PC-3 (cell line): ENCODE measurements around the gene PSPN. TPM values are rescaled to one million over a fixed set of nuclear protein-coding genes. Genes with fewer than 3 reads are reported as not detected.

Experiments used
- ATAC-seq: fragments of 200-7000 bp; cut with Tn5 transposase; 2 replicates; pipeline ENCODE4 v1.9.1; 2020; ENCODE audit warnings: mild to moderate bottlenecking, moderate library complexity
- BruUV-seq: library from RNA; stranded (reverse); fragments of 400-500 nt; replicated peaks from 2 replicates; lab custom pipeline; 2021; lab: Mats Ljungman, UMichigan
- CTCF ChIA-PET: fragments of 300-600 bp; sonication (Branson Sonifier 250); formaldehyde crosslinking; loops from one replicate; lab custom pipeline; 2022; ENCODE audit warnings: antibody characterized with exemption; lab: Charles Lee
- POLR2A ChIA-PET: fragments of 300-600 bp; sonication (Branson Sonifier 250); formaldehyde crosslinking; loops from one replicate; lab custom pipeline; 2022; ENCODE audit warnings: antibody characterized with exemption; ENCODE audit not compliant: unreplicated experiment; lab: Charles Lee
- DNase-seq: peaks from one replicate; pipeline ENCODE4 v3.0.0-alpha.2; 2015
- H2AFZ ChIP-seq: fragments of 300-600 bp; sonication (generic); 2 replicates; pipeline ENCODE4 v1.6.0; 2016; ENCODE audit warnings: antibody characterized with exemption, low read length
- H3F3A ChIP-seq: fragments of 300-600 bp; sonication (generic); one replicate; pipeline ENCODE4 v1.6.0; 2017; ENCODE audit warnings: antibody characterized with exemption, low read length, control low read depth, mild to moderate bottlenecking; ENCODE audit not compliant: unreplicated experiment
- H3K27ac ChIP-seq: fragments of 300-600 bp; sonication (generic); 2 replicates; pipeline ENCODE4 v1.5.1; 2016; ENCODE audit warnings: mild to moderate bottlenecking, low read length
- H3K27me3 ChIP-seq: fragments of 300-600 bp; sonication (generic); 2 replicates; pipeline ENCODE4 v1.6.1; 2016; ENCODE audit warnings: low read length, mixed read lengths
- H3K36me3 ChIP-seq: fragments of 300-600 bp; sonication (generic); 2 replicates; pipeline ENCODE4 v1.6.1; 2016; ENCODE audit warnings: low read depth, mixed run types, low read length, mixed read lengths
- H3K4me1 ChIP-seq: fragments of 300-600 bp; sonication (generic); 2 replicates; pipeline ENCODE4 v1.5.1; 2016; ENCODE audit warnings: low read length; ENCODE audit not compliant: insufficient read depth
- H3K4me2 ChIP-seq: fragments of 300-600 bp; sonication (generic); 2 replicates; pipeline ENCODE4 v1.6.0; 2016; ENCODE audit warnings: low read length
- H3K4me3 ChIP-seq: fragments of 300-600 bp; sonication (generic); 2 replicates; pipeline ENCODE4 v1.5.1; 2016; ENCODE audit warnings: mild to moderate bottlenecking, low read length, mixed read lengths
- H3K79me2 ChIP-seq: fragments of 300-600 bp; sonication (generic); 2 replicates; pipeline ENCODE4 v1.6.1; 2017; ENCODE audit warnings: low read length, mixed read lengths
- H3K9ac ChIP-seq: fragments of 300-600 bp; sonication (generic); 2 replicates; pipeline ENCODE4 v1.6.0; 2016; ENCODE audit warnings: mild to moderate bottlenecking, low read length
- H3K9me2 ChIP-seq: fragments of 300-600 bp; sonication (generic); replicated peaks from 2 replicates; pipeline ENCODE4 v1.6.1; 2016; ENCODE audit warnings: mixed run types, low read length, mixed read lengths
- H3K9me3 ChIP-seq: fragments of 300-600 bp; sonication (generic); 2 replicates; pipeline ENCODE4 v1.6.1; 2016; ENCODE audit warnings: low read length, mixed read lengths
- H4K20me1 ChIP-seq: fragments of 300-600 bp; sonication (generic); 2 replicates; pipeline ENCODE4 v1.6.1; 2016; ENCODE audit warnings: low read length, mixed read lengths
- EZH2 ChIP-seq: fragments of 300-600 bp; sonication (generic); IDR thresholded peaks from one replicate; pipeline ENCODE4 v1.6.1; 2017; ENCODE audit warnings: antibody characterized with exemption, mild to moderate bottlenecking, low read length; ENCODE audit not compliant: unreplicated experiment
- EZH2phosphoT487 ChIP-seq: fragments of 300-600 bp; sonication (generic); IDR thresholded peaks from 2 replicates; pipeline ENCODE4 v1.6.1; 2018; ENCODE audit warnings: mild to moderate bottlenecking, antibody characterized with exemption, low read length, borderline replicate concordance
- intact Hi-C: fragments of 100-400 bp; cut with micrococcal nuclease; formaldehyde crosslinking; loops from 2 replicates; pipeline ENCODE4 v1.9.0; 2023
- total RNA-seq: library from RNA; depleted of rRNA; stranded (reverse); fragments of >200 nt; gene quantifications from 2 replicates; pipeline ENCODE4 v1.2.3, GENCODE V29; 2014
- TF ChIP-seq, protein P1 (sequence below): fragments of 300-600 bp; sonication (generic); conservative IDR thresholded peaks from 2 replicates; pipeline ENCODE4 v1.5.1; 2017; ENCODE audit warnings: antibody characterized with exemption, low read depth, mild to moderate bottlenecking, low read length

Gene PSPN
- total RNA-seq, 1 experiment from 2014 or later: 3.1 TPM

- Histone ChIP-seq H3K9ac (no peak overlapping the region), H3K36me3 (peaks cover 62% of the 10 kb centered on the region), H4K20me1 (peaks cover 61% of the 10 kb centered on the region), H3K27me3 (no peaks in the 10 kb centered on the region), H3F3A (no peaks in the 10 kb centered on the region), H3K9me3 (no peaks in the 10 kb centered on the region), H3K4me1 (peaks cover 17% of the 10 kb centered on the region; the same call in 1 of the 2 replicates), H3K79me2 (peaks cover 53% of the 10 kb centered on the region), H3K27ac (no peak overlapping the region), H3K4me2 (no peak overlapping the region), H2AFZ (no peak overlapping the region), H3K9me2 (no peaks in the 10 kb centered on the region), H3K4me3 (no peak overlapping the region)
- BruUV-seq: no TSS peak
- DNase-seq (no peak), ATAC-seq (no peak)
- intact Hi-C loops: no loop called here
- TF ChIP-seq, protein P1, sequence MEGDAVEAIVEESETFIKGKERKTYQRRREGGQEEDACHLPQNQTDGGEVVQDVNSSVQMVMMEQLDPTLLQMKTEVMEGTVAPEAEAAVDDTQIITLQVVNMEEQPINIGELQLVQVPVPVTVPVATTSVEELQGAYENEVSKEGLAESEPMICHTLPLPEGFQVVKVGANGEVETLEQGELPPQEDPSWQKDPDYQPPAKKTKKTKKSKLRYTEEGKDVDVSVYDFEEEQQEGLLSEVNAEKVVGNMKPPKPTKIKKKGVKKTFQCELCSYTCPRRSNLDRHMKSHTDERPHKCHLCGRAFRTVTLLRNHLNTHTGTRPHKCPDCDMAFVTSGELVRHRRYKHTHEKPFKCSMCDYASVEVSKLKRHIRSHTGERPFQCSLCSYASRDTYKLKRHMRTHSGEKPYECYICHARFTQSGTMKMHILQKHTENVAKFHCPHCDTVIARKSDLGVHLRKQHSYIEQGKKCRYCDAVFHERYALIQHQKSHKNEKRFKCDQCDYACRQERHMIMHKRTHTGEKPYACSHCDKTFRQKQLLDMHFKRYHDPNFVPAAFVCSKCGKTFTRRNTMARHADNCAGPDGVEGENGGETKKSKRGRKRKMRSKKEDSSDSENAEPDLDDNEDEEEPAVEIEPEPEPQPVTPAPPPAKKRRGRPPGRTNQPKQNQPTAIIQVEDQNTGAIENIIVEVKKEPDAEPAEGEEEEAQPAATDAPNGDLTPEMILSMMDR: no peak
- TF ChIP-seq EZH2phosphoT487: no peak
- TF ChIP-seq EZH2: no peak
- POLR2A ChIA-PET: no interaction called here
- CTCF ChIA-PET: interaction anchor here (0.5 kb wide), 1 partner anchor 648 kb away, joined by 3 read pairs; the partner anchor contains the start of gene ZNF557
These were observed 45.6 kb upstream of the PSPN start for GRCh38 chr19:6421075-6422014.

DNA sequence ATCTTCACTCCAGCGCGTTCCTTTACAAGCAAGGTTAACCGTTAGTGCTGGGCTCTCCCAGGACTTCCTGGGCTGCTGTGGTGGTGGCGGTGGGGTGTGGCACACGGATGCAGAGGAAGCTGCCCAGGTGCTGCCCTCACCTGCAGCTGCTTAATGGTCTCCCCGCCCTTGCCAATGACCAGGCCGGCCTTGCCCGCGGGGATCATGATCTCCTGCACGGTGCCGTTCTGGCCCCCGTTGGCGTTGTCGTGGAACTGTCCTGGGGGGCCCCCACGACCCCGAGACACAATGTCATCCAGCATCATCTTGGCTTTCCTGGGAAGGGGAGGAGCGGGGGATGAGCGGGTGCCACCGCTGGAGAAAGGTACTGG, 42.8 kb upstream of the PSPN start:
- peaks cover 85% of the 10 kb centered on the region for H3K36me3 ChIP-seq
- H3K9me3 ChIP-seq: no peaks in the 10 kb centered on the region
- H3K27me3 ChIP-seq: no peaks in the 10 kb centered on the region
- peaks cover 47% of the 10 kb centered on the region for H3K79me2 ChIP-seq
- H3K9me2 ChIP-seq: no peaks in the 10 kb centered on the region
- no peak overlapping the region for H2AFZ ChIP-seq
- DNase-seq (no peak), ATAC-seq (no peak)
- no peaks in the 10 kb centered on the region for H3F3A ChIP-seq
- H3K4me2 ChIP-seq: no peak overlapping the region
- ChIA-PET CTCF (no interaction called here), POLR2A (no interaction called here)
- TF ChIP-seq, protein P1: no peak
- TF ChIP-seq EZH2: no peak
- TF ChIP-seq EZH2phosphoT487: no peak
- no peak overlapping the region for H3K27ac ChIP-seq
- no TSS peak for BruUV-seq
- no peak overlapping the region for H3K4me3 ChIP-seq
- no peak overlapping the region for H3K9ac ChIP-seq
- H4K20me1 ChIP-seq: peaks cover 56% of the 10 kb centered on the region
- H3K4me1 ChIP-seq: peaks cover 12% of the 10 kb centered on the region; the same call in 1 of the 2 replicates
- intact Hi-C loops: no loop called here
